AG09319 (cell line): ENCODE measurements around the gene TM9SF3.

ENCODE experiments used
- DNase-seq: peaks from one replicate; pipeline ENCODE4 v3.0.0-alpha.2; 2010; ENCODE audit warnings: low read depth; ENCODE audit errors: extremely low read depth
- CTCF ChIP-seq: IDR thresholded peaks from 2 replicates; pipeline ENCODE4 v1.5.1; 2011; ENCODE audit warnings: low read depth, mild to moderate bottlenecking, inconsistent platforms, low read length, moderate library complexity

Gene TM9SF3

GRCh38 chr10:96509017-96509641 lies 77.7 kb downstream of the TM9SF3 start:
- TF ChIP-seq CTCF: no peak
- DNase-seq: no peak

DNA sequence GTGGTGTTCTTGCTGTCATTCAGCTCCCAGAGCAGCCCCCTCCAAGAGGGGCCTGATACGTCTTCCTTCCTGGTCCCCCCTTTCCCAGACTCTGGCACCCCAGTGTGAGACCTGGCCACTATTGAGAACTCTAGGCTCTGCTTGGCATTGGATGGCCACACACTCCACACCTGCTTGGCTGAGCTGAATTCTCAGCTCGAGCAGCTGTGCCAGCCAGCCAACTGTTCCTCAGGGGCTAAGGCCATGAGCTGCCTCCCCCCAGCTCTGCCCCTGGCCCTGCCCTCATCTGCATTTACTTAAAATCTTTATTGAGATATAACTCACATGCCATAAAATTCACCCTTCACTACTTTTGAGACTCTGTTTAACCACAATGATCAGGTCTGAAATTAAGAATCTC lies 79.8 kb downstream of the TM9SF3 start:
- no peak for DNase-seq
- TF ChIP-seq CTCF: no peak

- no peak for DNase-seq
- TF ChIP-seq CTCF: no peak
Measured at GRCh38 chr10:96505150-96506136, 81.4 kb downstream of the TM9SF3 start.

- no peak for DNase-seq
- no peak for TF ChIP-seq CTCF
Measured at GRCh38 chr10:96502561-96503282, 84.1 kb downstream of the TM9SF3 start.

DNA sequence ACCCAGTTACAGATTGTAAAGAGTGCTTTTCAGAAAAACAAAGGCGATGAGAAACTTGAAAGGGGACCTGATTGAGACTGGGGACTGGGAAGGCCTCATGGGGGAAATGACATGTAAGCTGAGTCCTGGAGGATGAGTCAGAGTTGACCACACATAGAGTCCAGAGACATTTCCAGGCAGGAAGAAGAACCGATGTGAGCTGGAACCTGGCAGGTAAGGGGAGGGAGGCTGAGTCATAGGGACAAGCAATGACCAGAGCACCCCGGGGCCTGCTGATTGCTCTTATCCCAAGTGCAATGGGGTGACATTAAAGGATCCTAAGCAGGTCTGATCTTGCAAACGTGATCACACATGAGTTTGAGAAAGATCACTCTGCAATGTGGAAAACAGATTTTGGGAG lies 84.8 kb downstream of the TM9SF3 start:
- no peak for TF ChIP-seq CTCF
- DNase-seq: no peak

- no peak for TF ChIP-seq CTCF
Measured at GRCh38 chr10:96500519-96500918, 86.3 kb downstream of the TM9SF3 start.

More at GRCh38 chr10:96500519-96500918, 86.3 kb downstream of the TM9SF3 start:
- DNase-seq: no peak
